Bronchial epithelial cell (primary cell): ENCODE results near the gene JMJD6. TPM values are rescaled to one million over a fixed set of nuclear protein-coding genes. Genes with fewer than 3 reads are reported as not detected.

Experiments
- DNase-seq: peaks from one replicate; pipeline ENCODE4 v3.0.0-alpha.2; 2010; ENCODE audit warnings: low read depth
- FAIRE-seq: peaks from 2 replicates; lab custom pipeline; 2011; peaks lifted over from hg19 to GRCh38; lab: Jason Lieb, UNC
- H3K27me3 ChIP-seq: 2 replicates; pipeline ENCODE4 v1.5.1; 2011; ENCODE audit warnings: low read length; ENCODE audit not compliant: control insufficient read depth, insufficient read depth
- H3K36me3 ChIP-seq: 2 replicates; pipeline ENCODE4 v1.5.1; 2011; ENCODE audit warnings: low read length; ENCODE audit not compliant: control insufficient read depth, insufficient read depth
- H3K4me3 ChIP-seq: 2 replicates; pipeline ENCODE4 v1.5.1; 2011; ENCODE audit warnings: mild to moderate bottlenecking, low read depth, low read length, control low read depth
- total RNA-seq: library from RNA; depleted of rRNA; stranded (reverse); fragments of >200 nt; gene quantifications from 2 replicates; pipeline ENCODE4 v1.2.1, GENCODE V29; 2014
- TF ChIP-seq, protein P1 (sequence below): IDR thresholded peaks from 2 replicates; pipeline ENCODE4 v1.5.1; 2011; ENCODE audit warnings: mild to moderate bottlenecking, moderate library complexity, low read length, control low read depth, inconsistent platforms; ENCODE audit not compliant: insufficient read depth, severe bottlenecking

The JMJD6 gene
- total RNA-seq, result 16.6 and 19.5 TPM in 2 replicates

DNA sequence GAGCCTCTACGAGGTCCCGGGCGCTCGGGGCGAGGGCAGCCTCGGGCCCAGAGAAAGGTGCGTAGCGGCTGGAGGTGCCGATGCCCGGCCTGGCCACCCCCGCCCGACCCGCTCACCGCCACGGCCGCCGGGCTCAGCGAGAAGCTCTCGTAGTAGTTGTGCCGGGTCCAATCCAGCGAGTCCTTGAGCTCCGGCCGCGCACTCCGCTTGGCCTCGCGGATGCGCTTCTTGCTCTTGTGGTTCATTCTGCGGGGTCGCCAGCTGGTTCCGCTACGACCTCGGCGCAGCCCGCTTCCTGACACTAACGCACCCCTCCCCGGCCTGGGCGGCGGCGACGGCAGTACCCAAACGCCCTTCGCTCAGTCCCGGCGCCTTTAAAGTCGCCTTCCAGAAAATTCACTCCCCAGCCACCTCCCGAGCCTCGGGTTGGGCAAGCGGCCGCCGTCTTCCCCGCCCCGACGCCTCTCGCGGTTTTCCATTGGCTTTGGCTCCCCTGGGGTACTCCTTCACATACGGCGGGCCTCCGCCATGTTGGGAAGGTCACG is at the start of gene JMJD6:
JMJD6 (minus strand) TSS at position 376 of the 545 bp plus-strand sequence; CDS start at position 245, 131 bp downstream.
- TF ChIP-seq, protein P1, sequence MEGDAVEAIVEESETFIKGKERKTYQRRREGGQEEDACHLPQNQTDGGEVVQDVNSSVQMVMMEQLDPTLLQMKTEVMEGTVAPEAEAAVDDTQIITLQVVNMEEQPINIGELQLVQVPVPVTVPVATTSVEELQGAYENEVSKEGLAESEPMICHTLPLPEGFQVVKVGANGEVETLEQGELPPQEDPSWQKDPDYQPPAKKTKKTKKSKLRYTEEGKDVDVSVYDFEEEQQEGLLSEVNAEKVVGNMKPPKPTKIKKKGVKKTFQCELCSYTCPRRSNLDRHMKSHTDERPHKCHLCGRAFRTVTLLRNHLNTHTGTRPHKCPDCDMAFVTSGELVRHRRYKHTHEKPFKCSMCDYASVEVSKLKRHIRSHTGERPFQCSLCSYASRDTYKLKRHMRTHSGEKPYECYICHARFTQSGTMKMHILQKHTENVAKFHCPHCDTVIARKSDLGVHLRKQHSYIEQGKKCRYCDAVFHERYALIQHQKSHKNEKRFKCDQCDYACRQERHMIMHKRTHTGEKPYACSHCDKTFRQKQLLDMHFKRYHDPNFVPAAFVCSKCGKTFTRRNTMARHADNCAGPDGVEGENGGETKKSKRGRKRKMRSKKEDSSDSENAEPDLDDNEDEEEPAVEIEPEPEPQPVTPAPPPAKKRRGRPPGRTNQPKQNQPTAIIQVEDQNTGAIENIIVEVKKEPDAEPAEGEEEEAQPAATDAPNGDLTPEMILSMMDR, result no peak
- DNase-seq, result peak; percentile 86
- no peak for FAIRE-seq
- H3K27me3 ChIP-seq, result no peaks in the 10 kb centered on the region
- H3K36me3 ChIP-seq, result peaks cover 14% of the 10 kb centered on the region
- H3K4me3 ChIP-seq, result peak within 1 kb of the TSS; percentile 98

DNA sequence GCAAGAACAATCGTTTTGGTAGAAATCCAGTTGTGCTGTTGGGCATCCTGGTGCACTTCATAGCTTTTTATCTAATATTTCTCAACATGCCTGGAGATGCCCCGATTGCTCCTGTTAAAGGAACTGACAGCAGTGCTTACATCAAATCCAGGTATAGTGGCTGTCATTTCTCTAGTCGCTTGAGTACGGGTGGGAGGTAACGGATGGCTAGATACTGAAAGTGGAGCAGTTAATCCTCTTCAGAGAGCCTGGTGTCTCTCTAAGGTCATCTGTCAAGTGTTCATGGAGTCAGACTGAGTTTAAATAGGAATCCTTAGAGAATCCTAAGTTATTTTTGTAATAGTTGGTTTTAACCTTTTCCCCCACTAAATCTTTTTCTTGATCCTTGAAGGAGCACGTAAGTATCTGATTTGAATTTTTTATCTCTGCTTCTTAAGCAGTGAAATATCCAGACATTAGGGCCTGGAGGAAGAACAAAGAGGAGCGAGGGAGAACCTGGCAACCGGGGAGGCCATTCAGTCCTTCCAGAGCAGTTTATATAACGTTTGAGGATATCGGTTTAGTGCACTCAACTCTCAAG is 48.7 kb upstream of the JMJD6 start:
- Histone ChIP-seq H3K36me3 (peaks cover 1% of the 10 kb centered on the region), H3K4me3 (no peak overlapping the region), H3K27me3 (no peaks in the 10 kb centered on the region)
- TF ChIP-seq, protein P1, result no peak
- FAIRE-seq, result no peak
- no peak for DNase-seq

DNA sequence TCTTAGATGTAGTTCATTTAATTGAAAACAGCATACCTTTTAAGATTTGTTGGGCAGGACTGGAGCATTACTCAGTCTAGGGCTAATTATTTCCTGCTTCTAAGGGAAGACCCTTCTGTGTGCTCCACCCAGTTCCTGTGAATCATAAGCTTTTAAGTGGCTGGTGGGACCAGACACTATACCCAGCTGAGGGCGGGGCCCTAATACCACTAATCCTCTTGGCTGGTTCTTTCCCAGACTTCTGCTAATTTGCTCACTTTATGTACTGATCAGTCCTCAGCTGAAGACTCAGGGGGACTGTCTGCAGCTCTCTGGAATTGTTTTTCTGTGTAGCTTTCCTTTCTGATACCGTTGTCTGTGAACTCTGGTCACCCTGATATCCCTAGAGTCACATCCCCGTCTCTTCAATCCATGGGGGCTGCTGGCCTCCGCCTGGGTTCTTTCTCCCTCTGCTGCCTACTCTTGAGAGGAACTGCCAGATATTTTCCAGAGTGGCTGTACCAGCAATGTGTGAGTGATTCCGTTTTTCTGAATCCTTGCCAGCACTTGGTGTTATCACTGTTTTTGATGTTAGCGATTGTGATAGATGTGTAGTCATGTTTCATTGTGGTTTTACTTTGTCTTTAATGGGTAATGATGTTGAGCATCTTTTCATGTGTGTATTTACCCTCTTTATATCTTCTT is 46.6 kb upstream of the JMJD6 start:
- no peaks in the 10 kb centered on the region for H3K27me3 ChIP-seq
- FAIRE-seq (peak; percentile 13), DNase-seq (peak; percentile 89)
- H3K4me3 ChIP-seq, result no peak overlapping the region
- TF ChIP-seq, protein P1, result no peak
- peaks cover 1% of the 10 kb centered on the region for H3K36me3 ChIP-seq

DNA sequence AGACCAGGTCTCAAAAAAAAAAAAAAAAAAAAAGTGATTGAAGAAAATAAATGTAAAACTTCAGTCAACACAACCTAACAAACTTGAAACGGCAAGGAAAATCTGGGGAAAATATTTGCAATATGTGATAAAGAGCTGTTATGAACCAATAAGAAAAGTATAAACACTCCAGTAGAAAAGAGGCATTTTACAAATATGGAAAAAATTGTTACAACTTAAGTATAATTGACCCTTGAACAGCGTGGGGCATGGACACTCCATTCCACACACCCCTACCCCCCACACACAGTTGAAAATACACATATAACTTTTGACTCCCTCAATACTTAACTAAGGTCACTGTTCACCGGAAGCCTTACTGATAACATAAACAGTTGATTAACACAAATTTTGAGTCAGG is 32.2 kb upstream of the JMJD6 start:
- TF ChIP-seq, protein P1, result no peak
- FAIRE-seq (no peak), DNase-seq (no peak)
- Histone ChIP-seq H3K36me3 (peaks cover 2% of the 10 kb centered on the region), H3K27me3 (no peaks in the 10 kb centered on the region), H3K4me3 (no peak overlapping the region)

DNA sequence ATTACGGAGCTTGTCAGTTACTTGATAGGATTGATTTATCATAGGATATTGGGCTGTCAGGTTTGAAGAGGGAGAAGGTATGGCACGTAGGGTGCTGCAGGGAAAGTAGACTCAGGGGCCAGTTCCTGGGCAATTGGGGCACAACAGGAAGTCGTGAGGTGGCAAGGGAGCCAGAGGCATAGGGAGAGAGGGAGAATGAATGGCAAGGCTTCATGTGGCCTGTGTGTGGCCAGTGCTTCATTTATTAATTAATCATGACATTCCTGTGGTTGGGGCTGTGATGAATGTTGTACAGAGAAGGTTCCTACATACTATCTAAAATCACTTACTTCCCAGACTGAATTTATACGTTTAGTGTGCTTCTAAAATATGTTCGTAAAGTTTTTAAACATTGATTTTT is 30.9 kb upstream of the JMJD6 start:
- FAIRE-seq, result no peak
- TF ChIP-seq, protein P1, result no peak
- H3K4me3 ChIP-seq, result no peak overlapping the region
- no peaks in the 10 kb centered on the region for H3K27me3 ChIP-seq
- H3K36me3 ChIP-seq, result peaks cover 2% of the 10 kb centered on the region
- DNase-seq, result no peak
